PFSK-1 (cell line): ENCODE results near the gene AATF.

Experiments used
- FOXP2 ChIP-seq: optimal IDR thresholded peaks from 2 replicates; pipeline ENCODE3; 2011; ENCODE audit warnings: borderline replicate concordance, control low read depth, inconsistent platforms; ENCODE audit not compliant: insufficient read depth; ENCODE audit errors: extremely low read length, extremely low read depth
- POLR2AphosphoS5 ChIP-seq: IDR thresholded peaks from 2 replicates; pipeline ENCODE4 v1.6.1; 2012; ENCODE audit warnings: low read depth, mild to moderate bottlenecking, control low read depth, low read length, moderate library complexity
- SIN3A ChIP-seq: IDR thresholded peaks from 2 replicates; pipeline ENCODE4 v1.6.1; 2012; ENCODE audit warnings: mild to moderate bottlenecking, low read length, moderate library complexity, borderline replicate concordance; ENCODE audit not compliant: insufficient read depth
- TAF1 ChIP-seq: IDR thresholded peaks from 2 replicates; pipeline ENCODE4 v1.6.1; 2012; ENCODE audit warnings: low read length, control low read depth, borderline replicate concordance; ENCODE audit not compliant: insufficient read depth
- TF ChIP-seq, protein P1 (sequence below), 2 experiments: IDR thresholded peaks; 2 replicates each; pipeline versions ENCODE4 v1.6.1 to v1.8.0; 2011 to 2012; ENCODE audit warnings: low read depth in 2 of 2, low read length in 2 of 2, control low read depth in 1 of 2, inconsistent platforms in 1 of 2, mild to moderate bottlenecking in 1 of 2, moderate library complexity in 1 of 2; ENCODE audit not compliant: insufficient read depth in 1 of 2

Gene AATF

DNA sequence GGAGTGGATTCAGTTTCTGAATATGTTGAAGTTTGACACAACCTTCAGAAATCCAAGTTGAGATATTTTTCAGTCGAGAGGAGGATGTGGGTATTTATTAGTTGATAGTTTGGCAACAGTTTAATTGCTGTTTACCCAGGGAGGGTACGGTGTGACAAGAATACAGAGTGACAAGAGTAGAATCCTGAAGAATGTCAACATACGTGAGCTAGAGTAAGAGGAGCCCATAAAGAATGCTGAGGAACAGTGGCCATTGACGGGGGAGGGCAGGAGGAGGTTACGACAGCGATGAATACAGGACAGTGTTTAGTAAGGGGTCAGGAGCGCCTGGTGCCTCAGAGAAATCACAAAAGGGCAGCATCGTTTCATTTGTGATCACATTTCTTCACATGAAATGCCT is 76.5 kb downstream of the AATF start:
- TF ChIP-seq, protein P1, sequence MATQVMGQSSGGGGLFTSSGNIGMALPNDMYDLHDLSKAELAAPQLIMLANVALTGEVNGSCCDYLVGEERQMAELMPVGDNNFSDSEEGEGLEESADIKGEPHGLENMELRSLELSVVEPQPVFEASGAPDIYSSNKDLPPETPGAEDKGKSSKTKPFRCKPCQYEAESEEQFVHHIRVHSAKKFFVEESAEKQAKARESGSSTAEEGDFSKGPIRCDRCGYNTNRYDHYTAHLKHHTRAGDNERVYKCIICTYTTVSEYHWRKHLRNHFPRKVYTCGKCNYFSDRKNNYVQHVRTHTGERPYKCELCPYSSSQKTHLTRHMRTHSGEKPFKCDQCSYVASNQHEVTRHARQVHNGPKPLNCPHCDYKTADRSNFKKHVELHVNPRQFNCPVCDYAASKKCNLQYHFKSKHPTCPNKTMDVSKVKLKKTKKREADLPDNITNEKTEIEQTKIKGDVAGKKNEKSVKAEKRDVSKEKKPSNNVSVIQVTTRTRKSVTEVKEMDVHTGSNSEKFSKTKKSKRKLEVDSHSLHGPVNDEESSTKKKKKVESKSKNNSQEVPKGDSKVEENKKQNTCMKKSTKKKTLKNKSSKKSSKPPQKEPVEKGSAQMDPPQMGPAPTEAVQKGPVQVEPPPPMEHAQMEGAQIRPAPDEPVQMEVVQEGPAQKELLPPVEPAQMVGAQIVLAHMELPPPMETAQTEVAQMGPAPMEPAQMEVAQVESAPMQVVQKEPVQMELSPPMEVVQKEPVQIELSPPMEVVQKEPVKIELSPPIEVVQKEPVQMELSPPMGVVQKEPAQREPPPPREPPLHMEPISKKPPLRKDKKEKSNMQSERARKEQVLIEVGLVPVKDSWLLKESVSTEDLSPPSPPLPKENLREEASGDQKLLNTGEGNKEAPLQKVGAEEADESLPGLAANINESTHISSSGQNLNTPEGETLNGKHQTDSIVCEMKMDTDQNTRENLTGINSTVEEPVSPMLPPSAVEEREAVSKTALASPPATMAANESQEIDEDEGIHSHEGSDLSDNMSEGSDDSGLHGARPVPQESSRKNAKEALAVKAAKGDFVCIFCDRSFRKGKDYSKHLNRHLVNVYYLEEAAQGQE (IDR thresholded peaks at IDR 0.05; ENCODE audit: insufficient read depth in 1 of 2, low read depth in 2 of 2, low read length in 2 of 2): no peak
- TF ChIP-seq FOXP2: no peak
- no peak for TF ChIP-seq SIN3A

DNA sequence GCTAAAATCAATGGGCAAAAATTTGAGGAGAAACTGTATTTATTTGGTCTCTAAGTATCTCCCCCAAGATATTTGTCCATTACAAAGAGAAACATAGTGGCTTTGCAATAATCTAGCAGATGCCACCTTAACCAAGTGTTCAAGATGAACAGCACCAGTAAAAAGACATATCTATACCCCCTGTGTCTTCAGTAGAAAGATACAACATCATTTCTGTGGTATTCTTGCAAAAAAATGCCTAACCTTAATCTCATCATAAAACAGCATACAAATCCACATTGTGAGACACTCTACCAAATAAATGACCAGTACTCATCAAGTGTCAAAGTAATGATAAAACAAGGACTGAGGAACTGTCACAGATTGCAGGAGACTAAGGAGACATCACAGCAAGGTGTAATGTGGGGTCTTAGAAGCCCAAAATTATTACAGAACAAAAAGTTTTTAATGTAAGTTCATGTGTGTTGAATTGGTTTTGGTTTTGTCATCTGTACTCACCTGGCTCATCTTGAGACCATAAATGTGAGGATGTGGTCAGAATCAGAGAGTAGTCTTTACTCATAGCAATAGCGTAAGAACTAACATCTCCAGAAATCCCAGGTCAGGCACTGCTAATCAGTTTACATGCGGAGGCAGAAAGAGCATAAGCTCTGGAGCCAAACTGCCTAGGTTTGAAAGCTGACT is 77.2 kb downstream of the AATF start:
- TF ChIP-seq POLR2AphosphoS5 (no peak), FOXP2 (no peak), SIN3A (no peak), TAF1 (no peak)
- TF ChIP-seq, protein P1 (IDR thresholded peaks at IDR 0.05; ENCODE audit: insufficient read depth in 1 of 2, low read depth in 2 of 2, low read length in 2 of 2): no peak

DNA sequence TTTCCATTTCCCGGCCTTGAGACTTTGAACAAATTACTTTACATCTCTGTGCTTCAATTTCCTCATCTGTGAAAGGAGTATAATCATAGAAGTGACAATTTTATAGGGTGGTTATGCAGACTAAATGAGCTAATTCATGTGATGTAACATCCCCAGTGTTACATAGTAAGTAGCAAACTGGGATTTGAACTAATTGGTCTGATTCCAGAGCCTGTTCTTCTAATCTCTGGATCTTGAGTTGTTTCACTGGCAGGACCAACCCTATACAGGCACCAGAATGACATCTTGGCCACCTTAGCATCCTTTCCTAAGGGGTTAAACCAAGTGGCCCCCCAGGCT is 77.7 kb downstream of the AATF start:
- TF ChIP-seq FOXP2 (no peak), SIN3A (no peak)
- TF ChIP-seq, protein P1 (IDR thresholded peaks at IDR 0.05; ENCODE audit: insufficient read depth in 1 of 2, low read depth in 2 of 2, low read length in 2 of 2): no peak

DNA sequence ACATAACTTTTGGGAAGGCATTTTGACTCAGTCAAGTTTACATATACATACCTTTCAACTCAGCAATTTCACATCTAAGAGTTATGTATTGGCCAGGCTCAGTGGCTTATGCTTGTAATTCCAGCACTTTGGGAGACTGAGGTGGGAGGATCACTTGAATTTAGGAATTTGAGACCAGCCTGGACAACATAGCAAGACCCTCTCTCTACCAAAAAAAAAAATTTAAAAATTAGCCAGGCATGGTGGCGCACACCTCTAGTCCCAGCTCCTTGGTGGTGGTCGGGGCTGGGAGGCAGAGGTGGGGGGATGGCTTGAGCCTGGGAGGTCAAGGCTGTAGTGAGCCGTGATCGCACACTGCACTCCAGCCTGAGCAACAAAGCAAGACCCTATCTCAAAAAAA is 79.3 kb downstream of the AATF start:
- TF ChIP-seq POLR2AphosphoS5: no peak
- no peak for TF ChIP-seq FOXP2
- no peak for TF ChIP-seq SIN3A
- TF ChIP-seq, protein P1 (IDR thresholded peaks at IDR 0.05; ENCODE audit: insufficient read depth in 1 of 2, low read depth in 2 of 2, low read length in 2 of 2): no peak
- no peak for TF ChIP-seq TAF1

DNA sequence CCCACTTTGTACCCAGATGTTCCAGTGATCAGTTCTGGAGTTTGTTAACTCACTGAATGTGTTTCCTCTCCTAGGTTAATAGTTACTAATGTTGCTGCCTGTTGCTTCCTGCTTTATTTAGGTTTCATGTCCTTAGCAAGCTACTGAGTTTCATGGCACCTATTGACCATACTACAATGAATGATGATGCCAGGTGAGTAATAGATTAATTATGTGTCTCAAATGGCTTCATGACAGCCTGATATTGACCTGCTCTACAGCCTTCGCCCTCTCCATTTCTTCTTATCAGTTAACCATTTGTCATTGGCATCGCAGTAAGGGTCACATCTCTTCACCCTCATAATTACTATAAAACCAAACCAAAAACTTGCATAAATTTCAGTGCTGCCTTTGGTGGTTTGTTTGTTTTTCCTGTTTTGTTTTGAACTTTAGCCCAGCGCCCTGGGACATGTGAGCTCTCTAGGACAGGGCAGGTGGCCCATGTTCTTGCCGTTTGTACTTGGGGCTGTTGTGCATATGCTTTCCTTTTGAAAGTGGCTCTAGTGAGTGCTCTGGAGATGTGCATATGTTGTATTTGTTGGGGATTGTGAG is 82.8 kb downstream of the AATF start:
- TF ChIP-seq TAF1: no peak
- no peak for TF ChIP-seq POLR2AphosphoS5
- TF ChIP-seq, protein P1 (IDR thresholded peaks at IDR 0.05; ENCODE audit: insufficient read depth in 1 of 2, low read depth in 2 of 2, low read length in 2 of 2): no peak
- TF ChIP-seq FOXP2: no peak
- TF ChIP-seq SIN3A: no peak
